ENCODE measurements around the gene MLEC.
"Not testable (repeated sequence)": the region's sequence is repeated elsewhere in the genome, so short reads cannot be mapped to it uniquely, and the experiment has no call there.

The MLEC gene

GRCh38 chr12:120722784-120723183 lies 35.8 kb downstream of the MLEC start:
- DNase-seq, result no peak

GRCh38 chr12:120724720-120725119 lies 37.8 kb downstream of the MLEC start:
- no peak for DNase-seq

- no peak for DNase-seq
These were observed 38.3 kb downstream of the MLEC start for GRCh38 chr12:120725151-120725658.

- DNase-seq, result peak; percentile 70 to 87
These were observed 38.9 kb downstream of the MLEC start, which contains the start of gene ACADS for GRCh38 chr12:120725659-120726509. TSS of gene ACADS (plus strand) at chr12:120725826. CDS start at chr12:120725886, 60 bp downstream.

GRCh38 chr12:120726510-120726793 lies 39.5 kb downstream of the MLEC start:
- DNase-seq, result no peak

- no peak for DNase-seq
These were observed 40.0 kb downstream of the MLEC start for GRCh38 chr12:120726961-120727360.

- DNase-seq, result not testable (repeated sequence)
These were observed 45.2 kb downstream of the MLEC start for GRCh38 chr12:120732198-120732597.

- no peak for DNase-seq
These were observed 46.6 kb downstream of the MLEC start for GRCh38 chr12:120733574-120733973.

- no peak for DNase-seq
These were observed 47.3 kb downstream of the MLEC start for GRCh38 chr12:120734210-120734609.

- DNase-seq, result no peak
These were observed 48.2 kb downstream of the MLEC start for GRCh38 chr12:120735181-120735580.

- no peak for DNase-seq
These were observed 49.7 kb downstream of the MLEC start for GRCh38 chr12:120736404-120737331.

- DNase-seq, result no peak
These were observed 50.8 kb downstream of the MLEC start for GRCh38 chr12:120737557-120738251.

GRCh38 chr12:120738252-120739030 lies 51.5 kb downstream of the MLEC start:
- no peak for DNase-seq

- no peak for DNase-seq
These were observed 52.2 kb downstream of the MLEC start for GRCh38 chr12:120739031-120739762.

GRCh38 chr12:120739821-120740613 lies 53.1 kb downstream of the MLEC start:
- DNase-seq, result no peak

GRCh38 chr12:120740871-120741270 lies 53.9 kb downstream of the MLEC start:
- no peak for DNase-seq

GRCh38 chr12:120741476-120742421 lies 54.8 kb downstream of the MLEC start:
- DNase-seq, result no peak

- DNase-seq, result no peak
These were observed 58.1 kb downstream of the MLEC start for GRCh38 chr12:120744922-120745493.

- DNase-seq, result no peak
These were observed 61.3 kb downstream of the MLEC start for GRCh38 chr12:120748242-120748641.
